HCT116 (cell line): ENCODE data around the gene SIGLEC7. TPM values are rescaled to one million over a fixed set of nuclear protein-coding genes. Genes with fewer than 3 reads are reported as not detected.

Experiments
- ATAC-seq: fragments of 200-7000 bp; cut with Tn5 transposase; 2 replicates; pipeline ENCODE4 v1.9.1; 2020; ENCODE audit warnings: mild to moderate bottlenecking, moderate library complexity
- BruUV-seq: library from RNA; stranded (reverse); fragments of 400-500 nt; replicated peaks from 2 replicates; lab custom pipeline; 2021; lab: Mats Ljungman, UMichigan
- CTCF ChIA-PET: fragments of 300-600 bp; sonication (Branson Sonifier 250); formaldehyde crosslinking; loops from one replicate; lab custom pipeline; 2021; ENCODE audit warnings: antibody characterized with exemption; lab: Charles Lee
- POLR2A ChIA-PET: fragments of 300-600, 350-600 bp; sonication (Branson Sonifier 250); formaldehyde crosslinking; loops from one replicate; lab custom pipeline; 2021; ENCODE audit warnings: antibody characterized with exemption; lab: Charles Lee
- RAD21 ChIA-PET, 2 experiments: fragments of 300-600 bp; sonication (Branson Sonifier 250); formaldehyde crosslinking; loops; one replicate each; lab custom pipeline; 2023; ENCODE audit warnings: low total read pairs in 2 of 2; ENCODE audit not compliant: uncharacterized antibody in 2 of 2, unreplicated experiment in 2 of 2, low non-redundant PET in 1 of 2; lab: Charles Lee
- DNase-seq: peaks from one replicate; pipeline ENCODE4 v3.0.0-alpha.2; 2010; ENCODE audit warnings: low read depth, low spot score
- H2AFZ ChIP-seq: fragments of 200-600 bp; shearing (Covaris generic), sonication (generic); 2 replicates; pipeline ENCODE4 v1.6.1; 2017; ENCODE audit warnings: low read depth, mixed run types, mixed read lengths, antibody characterized with exemption, low read length; ENCODE audit not compliant: poor library complexity, severe bottlenecking
- H3K27ac ChIP-seq: 2 replicates; pipeline ENCODE4 v1.5.1; 2012; ENCODE audit warnings: low read depth, low read length
- H3K27me3 ChIP-seq: fragments of 200-600 bp; sonication (generic); 2 replicates; pipeline ENCODE4 v1.6.1; 2016; ENCODE audit warnings: mixed run types, low read length, mixed read lengths; ENCODE audit not compliant: insufficient read depth
- H3K36me3 ChIP-seq, 2 experiments: fragments of 200-500 bp in 1 of 2; fragments of 200-600 bp in 1 of 2; sonication (Bioruptor generic) in 1 of 2; sonication (generic) in 1 of 2; 2 replicates each; pipeline versions ENCODE4 v1.5.1 to v1.6.1; 2014 to 2016; ENCODE audit warnings: low read length in 2 of 2, inconsistent platforms in 1 of 2, mixed read lengths in 1 of 2, mixed run types in 1 of 2; ENCODE audit not compliant: insufficient read depth in 2 of 2, control insufficient read depth in 1 of 2
- H3K4me1 ChIP-seq, 2 experiments: fragments of 200-600 bp in 1 of 2; sonication (generic) in 1 of 2; 2 replicates each; pipeline versions ENCODE4 v1.5.1 to v1.6.1; 2012 to 2017; ENCODE audit warnings: low read length in 2 of 2, inconsistent platforms in 1 of 2, mild to moderate bottlenecking in 1 of 2, mixed read lengths in 1 of 2, mixed run types in 1 of 2, moderate library complexity in 1 of 2; ENCODE audit not compliant: insufficient read depth in 2 of 2, control insufficient read depth in 1 of 2
- H3K4me2 ChIP-seq: fragments of 200-600 bp; sonication (generic); 2 replicates; pipeline ENCODE4 v1.6.1; 2017; ENCODE audit warnings: mixed run types, low read length, mixed read lengths
- H3K4me3 ChIP-seq, 2 experiments: fragments of 200-600 bp in 1 of 2; sonication (generic) in 1 of 2; replicated peaks in 1 of 2; 2 replicates each; pipeline ENCODE4 v1.5.1; 2011 to 2016; ENCODE audit warnings: low read length in 2 of 2, control low read depth in 1 of 2, low read depth in 1 of 2, mild to moderate bottlenecking in 1 of 2, mixed read lengths in 1 of 2, mixed run types in 1 of 2
- H3K79me2 ChIP-seq: fragments of 200-600 bp; sonication (generic); 2 replicates; pipeline ENCODE4 v1.6.1; 2017; ENCODE audit warnings: mild to moderate bottlenecking, mixed run types, low read length, moderate library complexity, mixed read lengths; ENCODE audit not compliant: insufficient read depth
- H3K9ac ChIP-seq: fragments of 200-600 bp; sonication (generic); 2 replicates; pipeline ENCODE4 v1.6.1; 2016; ENCODE audit warnings: low read length, mixed read lengths
- H3K9me2 ChIP-seq: fragments of 200-600 bp; sonication (generic), shearing (Covaris generic); 2 replicates; pipeline ENCODE4 v1.6.1; 2017; ENCODE audit warnings: mixed run types, mild to moderate bottlenecking, moderate library complexity; ENCODE audit not compliant: insufficient read depth
- H3K9me3 ChIP-seq, 2 experiments: fragments of 200-500 bp in 1 of 2; fragments of 200-600 bp in 1 of 2; sonication (Bioruptor generic) in 1 of 2; sonication (generic) in 1 of 2; 2 replicates each; pipeline ENCODE4 v1.6.1; 2014 to 2017; ENCODE audit warnings: low read length in 2 of 2, mixed read lengths in 2 of 2, inconsistent platforms in 1 of 2, low read depth in 1 of 2, mild to moderate bottlenecking in 1 of 2, mixed run types in 1 of 2, moderate library complexity in 1 of 2; ENCODE audit not compliant: control insufficient read depth in 1 of 2, insufficient read depth in 1 of 2
- H4K20me1 ChIP-seq: fragments of 200-600 bp; sonication (generic), shearing (Covaris generic); 2 replicates; pipeline ENCODE4 v1.6.1; 2017; ENCODE audit warnings: mixed run types, mild to moderate bottlenecking, moderate library complexity; ENCODE audit not compliant: insufficient read depth
- CBX3 ChIP-seq: IDR thresholded peaks from 2 replicates; pipeline ENCODE4 v1.6.1; 2012; ENCODE audit warnings: low read depth
- ELF1 ChIP-seq: IDR thresholded peaks from 2 replicates; pipeline ENCODE4 v1.6.1; 2012; ENCODE audit warnings: low read depth, borderline replicate concordance
- EZH2 ChIP-seq: fragments of 200-600 bp; sonication (generic); IDR thresholded peaks from 2 replicates; pipeline ENCODE4 v1.6.1; 2017; ENCODE audit warnings: antibody characterized with exemption, mixed run types
- EZH2phosphoT487 ChIP-seq: fragments of 200-600 bp; IDR thresholded peaks from 2 replicates; pipeline ENCODE4 v1.6.1; 2018; ENCODE audit warnings: antibody characterized with exemption, borderline replicate concordance
- FOSL1 ChIP-seq: IDR thresholded peaks from 2 replicates; pipeline ENCODE4 v1.6.1; 2012; ENCODE audit warnings: low read depth
- JUND ChIP-seq: IDR thresholded peaks from 2 replicates; pipeline ENCODE4 v1.6.1; 2012
- POLR2A ChIP-seq: IDR thresholded peaks from 2 replicates; pipeline ENCODE4 v1.7.0; 2011; ENCODE audit warnings: borderline replicate concordance; ENCODE audit not compliant: insufficient read depth, insufficient read length; ENCODE audit errors: extremely low read depth
- POLR2AphosphoS5 ChIP-seq: IDR thresholded peaks from 2 replicates; pipeline ENCODE4 v1.6.1; 2011; ENCODE audit warnings: mild to moderate bottlenecking, low read depth, low read length, moderate library complexity
- RAD21 ChIP-seq: IDR thresholded peaks from 2 replicates; pipeline ENCODE4 v1.6.1; 2012; ENCODE audit warnings: low read depth, mild to moderate bottlenecking
- SIN3A ChIP-seq: IDR thresholded peaks from 2 replicates; pipeline ENCODE4 v1.6.1; 2012; ENCODE audit warnings: low read depth
- SP1 ChIP-seq: IDR thresholded peaks from 2 replicates; pipeline ENCODE4 v1.6.1; 2012; ENCODE audit warnings: low read depth
- SRF ChIP-seq: IDR thresholded peaks from 2 replicates; pipeline ENCODE4 v1.6.1; 2012; ENCODE audit warnings: low read depth
- TCF7L2 ChIP-seq: IDR thresholded peaks from 2 replicates; pipeline ENCODE4 v1.7.0; 2011; ENCODE audit warnings: borderline replicate concordance, inconsistent platforms; ENCODE audit not compliant: insufficient read depth, insufficient read length; ENCODE audit errors: extremely low read depth
- YY1 ChIP-seq: IDR thresholded peaks from 2 replicates; pipeline ENCODE4 v1.6.1; 2011; ENCODE audit warnings: low read length, low read depth, moderate library complexity, mild to moderate bottlenecking; ENCODE audit not compliant: insufficient replicate concordance; ENCODE audit errors: extremely low read depth
- ZNF274 ChIP-seq: fragments of 200-500 bp; sonication (Bioruptor generic); IDR thresholded peaks from 2 replicates; pipeline ENCODE4 v1.6.1; 2014; ENCODE audit warnings: mild to moderate bottlenecking, low read depth, low read length, inconsistent platforms
- intact Hi-C: fragments of 100-400 bp; cut with micrococcal nuclease; formaldehyde crosslinking; loops from 2 replicates; pipeline ENCODE4 v1.10.0; 2022
- total RNA-seq: library from RNA; stranded (reverse); gene quantifications from one replicate; pipeline ENCODE4 v1.2.1, GENCODE V29; 2021; ENCODE audit not compliant: unreplicated experiment
- TF ChIP-seq, protein P1 (sequence below): IDR thresholded peaks from 2 replicates; pipeline ENCODE4 v1.6.1; 2012
- TF ChIP-seq, protein P2 (sequence below), 3 experiments: fragments of 200-600 bp in 1 of 3; sonication (generic) in 1 of 3; IDR thresholded peaks in 2 of 3; conservative IDR thresholded peaks in 1 of 3; 2 replicates each; pipeline ENCODE4 v1.5.1; 2012 to 2017; ENCODE audit warnings: low read depth in 2 of 3, low read length in 2 of 3, antibody characterized with exemption in 1 of 3, borderline replicate concordance in 1 of 3, control low read depth in 1 of 3, mild to moderate bottlenecking in 1 of 3, mixed read lengths in 1 of 3, mixed run types in 1 of 3, moderate library complexity in 1 of 3; ENCODE audit not compliant: insufficient read depth in 1 of 3
- TF ChIP-seq, protein P3 (sequence below): IDR thresholded peaks from 2 replicates; pipeline ENCODE4 v1.6.1; 2012; ENCODE audit warnings: low read depth

SIGLEC7 gene
- total RNA-seq, 1 experiment from 2014 or later = not detected

DNA sequence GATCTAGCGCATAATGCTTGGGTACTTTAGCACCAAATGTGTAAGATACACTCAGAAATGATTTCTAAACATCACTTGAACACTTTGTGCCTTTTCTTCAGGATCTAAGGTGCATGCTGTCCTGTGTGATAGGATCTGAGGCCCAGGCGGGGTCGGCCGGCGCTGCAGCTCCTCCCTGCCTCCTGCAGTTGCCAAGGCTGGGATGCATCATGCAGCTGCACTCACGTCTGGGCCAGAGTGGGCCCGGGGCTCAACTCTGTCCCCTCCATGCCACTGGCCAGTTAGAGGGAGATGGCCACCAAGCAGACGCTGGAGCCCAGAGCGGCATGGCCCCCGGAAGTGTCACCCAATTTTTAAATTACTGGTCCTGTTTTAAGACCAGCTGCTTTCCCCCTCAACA lies 53.5 kb downstream of the SIGLEC7 start:
- Histone ChIP-seq H3K27me3 (no peaks in the 10 kb centered on the region), H3K36me3 (no peaks in the 10 kb centered on the region), H3K9me3 (no peaks in the 10 kb centered on the region), H4K20me1 (no peaks in the 10 kb centered on the region), H3K27ac (no peak overlapping the region), H3K9ac (no peak overlapping the region), H2AFZ (no peak overlapping the region), H3K4me3 (no peak overlapping the region), H3K4me1 (peaks cover 9 to 14% of the 10 kb centered on the region in 2 experiments; a peak in 3 of 4 replicates), H3K9me2 (no peaks in the 10 kb centered on the region), H3K4me2 (no peak overlapping the region), H3K79me2 (no peaks in the 10 kb centered on the region)
- BruUV-seq = no TSS peak
- POLR2A ChIA-PET = no interaction called here
- ATAC-seq (no peak), DNase-seq (no peak)
- RAD21 ChIA-PET = no interaction called here
- intact Hi-C loops = no loop called here
- TF ChIP-seq CBX3 (no peak), SP1 (no peak), EZH2phosphoT487 (no peak), JUND (no peak), POLR2AphosphoS5 (no peak), TCF7L2 (no peak), ZNF274 (no peak), FOSL1 (no peak), SIN3A (no peak), SRF (no peak), ELF1 (no peak), YY1 (no peak)
- TF ChIP-seq, protein P1, sequence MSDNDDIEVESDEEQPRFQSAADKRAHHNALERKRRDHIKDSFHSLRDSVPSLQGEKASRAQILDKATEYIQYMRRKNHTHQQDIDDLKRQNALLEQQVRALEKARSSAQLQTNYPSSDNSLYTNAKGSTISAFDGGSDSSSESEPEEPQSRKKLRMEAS = no peak
- CTCF ChIA-PET = no interaction called here

DNA sequence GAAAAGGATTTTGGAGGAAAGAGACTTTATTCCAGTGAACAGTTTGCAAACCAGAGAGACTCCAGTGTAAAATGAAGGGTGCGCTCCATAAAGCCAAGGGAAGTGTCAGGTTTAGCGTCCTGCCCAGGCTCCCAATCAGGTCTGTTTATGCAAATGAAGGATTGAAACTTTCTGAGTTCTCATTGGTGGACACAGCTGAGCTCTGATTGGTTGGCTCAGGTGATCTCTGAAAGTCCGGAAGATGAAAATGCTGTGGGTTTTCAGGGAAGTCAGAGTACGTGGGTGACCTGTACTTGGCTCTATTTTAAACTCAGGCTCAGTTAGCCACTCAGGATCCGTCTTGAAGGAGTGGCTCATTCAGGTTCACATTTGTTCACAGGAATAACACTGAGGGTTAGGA lies 54.1 kb downstream of the SIGLEC7 start:
- no peaks in the 10 kb centered on the region for H4K20me1 ChIP-seq
- H3K9me3 ChIP-seq = no peaks in the 10 kb centered on the region
- no peaks in the 10 kb centered on the region for H3K9me2 ChIP-seq
- RAD21 ChIA-PET = no interaction called here
- H3K27ac ChIP-seq = no peak overlapping the region
- no peak for ATAC-seq
- DNase-seq = no peak
- no peak overlapping the region for H3K4me2 ChIP-seq
- CTCF ChIA-PET = no interaction called here
- no peaks in the 10 kb centered on the region for H3K79me2 ChIP-seq
- no TSS peak for BruUV-seq
- H3K9ac ChIP-seq = no peak overlapping the region
- H3K36me3 ChIP-seq = no peaks in the 10 kb centered on the region
- intact Hi-C loops = no loop called here
- no peaks in the 10 kb centered on the region for H3K27me3 ChIP-seq
- H3K4me1 ChIP-seq = peaks cover 9 to 14% of the 10 kb centered on the region in 2 experiments; a peak in 3 of 4 replicates
- H3K4me3 ChIP-seq = no peak overlapping the region
- no peak overlapping the region for H2AFZ ChIP-seq
- POLR2A ChIA-PET = no interaction called here
- TF ChIP-seq TCF7L2 (no peak), ZNF274 (no peak), RAD21 (no peak), EZH2 (no peak), POLR2A (no peak), SRF (no peak)
- TF ChIP-seq, protein P2, sequence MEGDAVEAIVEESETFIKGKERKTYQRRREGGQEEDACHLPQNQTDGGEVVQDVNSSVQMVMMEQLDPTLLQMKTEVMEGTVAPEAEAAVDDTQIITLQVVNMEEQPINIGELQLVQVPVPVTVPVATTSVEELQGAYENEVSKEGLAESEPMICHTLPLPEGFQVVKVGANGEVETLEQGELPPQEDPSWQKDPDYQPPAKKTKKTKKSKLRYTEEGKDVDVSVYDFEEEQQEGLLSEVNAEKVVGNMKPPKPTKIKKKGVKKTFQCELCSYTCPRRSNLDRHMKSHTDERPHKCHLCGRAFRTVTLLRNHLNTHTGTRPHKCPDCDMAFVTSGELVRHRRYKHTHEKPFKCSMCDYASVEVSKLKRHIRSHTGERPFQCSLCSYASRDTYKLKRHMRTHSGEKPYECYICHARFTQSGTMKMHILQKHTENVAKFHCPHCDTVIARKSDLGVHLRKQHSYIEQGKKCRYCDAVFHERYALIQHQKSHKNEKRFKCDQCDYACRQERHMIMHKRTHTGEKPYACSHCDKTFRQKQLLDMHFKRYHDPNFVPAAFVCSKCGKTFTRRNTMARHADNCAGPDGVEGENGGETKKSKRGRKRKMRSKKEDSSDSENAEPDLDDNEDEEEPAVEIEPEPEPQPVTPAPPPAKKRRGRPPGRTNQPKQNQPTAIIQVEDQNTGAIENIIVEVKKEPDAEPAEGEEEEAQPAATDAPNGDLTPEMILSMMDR (IDR thresholded peaks at IDR 0.05 in 2 of 3, conservative IDR thresholded peaks at IDR 0.05 in 1 of 3; ENCODE audit: borderline replicate concordance in 1 of 3, insufficient read depth in 1 of 3, low read depth in 2 of 3, low read length in 2 of 3) = no peak
- TF ChIP-seq, protein P3, sequence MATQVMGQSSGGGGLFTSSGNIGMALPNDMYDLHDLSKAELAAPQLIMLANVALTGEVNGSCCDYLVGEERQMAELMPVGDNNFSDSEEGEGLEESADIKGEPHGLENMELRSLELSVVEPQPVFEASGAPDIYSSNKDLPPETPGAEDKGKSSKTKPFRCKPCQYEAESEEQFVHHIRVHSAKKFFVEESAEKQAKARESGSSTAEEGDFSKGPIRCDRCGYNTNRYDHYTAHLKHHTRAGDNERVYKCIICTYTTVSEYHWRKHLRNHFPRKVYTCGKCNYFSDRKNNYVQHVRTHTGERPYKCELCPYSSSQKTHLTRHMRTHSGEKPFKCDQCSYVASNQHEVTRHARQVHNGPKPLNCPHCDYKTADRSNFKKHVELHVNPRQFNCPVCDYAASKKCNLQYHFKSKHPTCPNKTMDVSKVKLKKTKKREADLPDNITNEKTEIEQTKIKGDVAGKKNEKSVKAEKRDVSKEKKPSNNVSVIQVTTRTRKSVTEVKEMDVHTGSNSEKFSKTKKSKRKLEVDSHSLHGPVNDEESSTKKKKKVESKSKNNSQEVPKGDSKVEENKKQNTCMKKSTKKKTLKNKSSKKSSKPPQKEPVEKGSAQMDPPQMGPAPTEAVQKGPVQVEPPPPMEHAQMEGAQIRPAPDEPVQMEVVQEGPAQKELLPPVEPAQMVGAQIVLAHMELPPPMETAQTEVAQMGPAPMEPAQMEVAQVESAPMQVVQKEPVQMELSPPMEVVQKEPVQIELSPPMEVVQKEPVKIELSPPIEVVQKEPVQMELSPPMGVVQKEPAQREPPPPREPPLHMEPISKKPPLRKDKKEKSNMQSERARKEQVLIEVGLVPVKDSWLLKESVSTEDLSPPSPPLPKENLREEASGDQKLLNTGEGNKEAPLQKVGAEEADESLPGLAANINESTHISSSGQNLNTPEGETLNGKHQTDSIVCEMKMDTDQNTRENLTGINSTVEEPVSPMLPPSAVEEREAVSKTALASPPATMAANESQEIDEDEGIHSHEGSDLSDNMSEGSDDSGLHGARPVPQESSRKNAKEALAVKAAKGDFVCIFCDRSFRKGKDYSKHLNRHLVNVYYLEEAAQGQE = no peak
